HUES48 (cell line): ENCODE results near the gene PIEZO1.

Source experiments
- H3K27ac ChIP-seq: one replicate; pipeline ENCODE4 v1.7.0; 2013; ENCODE audit warnings: low read depth, low read length, inconsistent platforms
- H3K27me3 ChIP-seq: 2 replicates; pipeline ENCODE4 v1.6.1; 2013; ENCODE audit warnings: mild to moderate bottlenecking, low read length; ENCODE audit not compliant: control insufficient read depth, insufficient read depth
- H3K36me3 ChIP-seq: 2 replicates; pipeline ENCODE4 v1.6.1; 2013; ENCODE audit warnings: low read length; ENCODE audit not compliant: control insufficient read depth, insufficient read depth
- H3K4me1 ChIP-seq: 2 replicates; pipeline ENCODE4 v1.6.1; 2013; ENCODE audit warnings: mild to moderate bottlenecking, low read length; ENCODE audit not compliant: control insufficient read depth, insufficient read depth
- H3K4me3 ChIP-seq: 2 replicates; pipeline ENCODE4 v1.5.1; 2013; ENCODE audit warnings: mild to moderate bottlenecking, low read depth, low read length
- H3K9ac ChIP-seq: 2 replicates; pipeline ENCODE4 v1.6.1; 2013; ENCODE audit warnings: mild to moderate bottlenecking, low read depth, low read length, moderate library complexity
- H3K9me3 ChIP-seq: 2 replicates; pipeline ENCODE4 v1.6.1; 2013; ENCODE audit warnings: low read length; ENCODE audit not compliant: control insufficient read depth, insufficient read depth

The PIEZO1 gene

DNA sequence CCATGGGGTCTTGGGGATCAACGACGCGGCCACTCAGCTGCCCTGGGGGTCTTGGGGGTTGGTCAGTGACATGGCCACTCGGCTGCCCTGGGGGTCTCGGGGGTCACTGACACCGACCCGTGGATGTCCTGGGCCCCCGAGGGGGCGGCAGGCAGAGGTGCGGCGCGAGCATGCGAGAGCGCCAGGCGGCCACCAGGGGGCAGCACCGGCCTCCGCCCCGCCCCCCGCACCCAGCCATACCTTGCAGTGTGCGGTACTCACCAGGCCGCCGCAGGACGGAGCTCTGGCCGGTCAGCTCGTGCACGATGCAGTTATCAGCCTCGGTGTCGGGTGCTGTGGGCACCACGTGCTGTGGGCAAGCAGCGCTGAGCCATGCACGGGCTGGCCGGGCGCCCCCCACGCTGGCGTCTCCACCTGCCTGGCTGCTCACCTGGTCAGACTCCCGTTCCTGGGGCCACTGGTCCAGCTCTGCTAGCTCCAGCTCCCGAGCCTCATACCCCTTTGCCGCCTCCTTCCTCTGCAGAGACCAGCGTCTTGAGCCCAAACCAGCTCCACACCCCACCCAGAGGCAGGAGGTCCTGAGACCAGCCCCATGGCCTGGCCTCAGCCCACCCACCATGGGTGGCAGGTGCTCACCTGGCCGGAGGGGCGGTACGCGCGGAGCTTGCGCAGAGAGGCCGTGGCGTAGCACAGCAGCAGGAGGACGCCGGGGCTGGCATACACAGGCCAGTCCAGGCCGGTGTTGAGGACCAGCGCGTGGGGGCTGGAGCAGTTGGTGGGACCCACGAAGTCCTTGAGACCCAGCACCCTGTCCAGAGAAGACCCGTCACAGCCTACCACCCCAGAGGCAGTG, 47.5 kb downstream of the PIEZO1 start:
- Histone ChIP-seq H3K4me3 (no peak overlapping the region), H3K27me3 (no peaks in the 10 kb centered on the region), H3K36me3 (peaks cover 15% of the 10 kb centered on the region; the same call in 1 of the 2 replicates), H3K4me1 (no peaks in the 10 kb centered on the region), H3K9me3 (no peaks in the 10 kb centered on the region), H3K9ac (no peak overlapping the region), H3K27ac (no peak overlapping the region)

GRCh38 chr16:88736496-88736895, 48.5 kb downstream of the PIEZO1 start:
- Histone ChIP-seq H3K36me3 (peaks cover 15% of the 10 kb centered on the region; the same call in 1 of the 2 replicates), H3K9me3 (no peaks in the 10 kb centered on the region), H3K4me1 (no peaks in the 10 kb centered on the region)

GRCh38 chr16:88736088-88736487, 48.9 kb downstream of the PIEZO1 start:
- Histone ChIP-seq H3K9ac (no peak overlapping the region), H3K27ac (no peak overlapping the region), H3K4me1 (no peaks in the 10 kb centered on the region), H3K4me3 (no peak overlapping the region), H3K9me3 (no peaks in the 10 kb centered on the region), H3K36me3 (peaks cover 15% of the 10 kb centered on the region; the same call in 1 of the 2 replicates), H3K27me3 (no peaks in the 10 kb centered on the region)

More at GRCh38 chr16:88736496-88736895, 48.5 kb downstream of the PIEZO1 start:
- H3K27ac ChIP-seq: no peak overlapping the region
- H3K4me3 ChIP-seq: no peak overlapping the region
- no peak overlapping the region for H3K9ac ChIP-seq
- no peaks in the 10 kb centered on the region for H3K27me3 ChIP-seq

DNA sequence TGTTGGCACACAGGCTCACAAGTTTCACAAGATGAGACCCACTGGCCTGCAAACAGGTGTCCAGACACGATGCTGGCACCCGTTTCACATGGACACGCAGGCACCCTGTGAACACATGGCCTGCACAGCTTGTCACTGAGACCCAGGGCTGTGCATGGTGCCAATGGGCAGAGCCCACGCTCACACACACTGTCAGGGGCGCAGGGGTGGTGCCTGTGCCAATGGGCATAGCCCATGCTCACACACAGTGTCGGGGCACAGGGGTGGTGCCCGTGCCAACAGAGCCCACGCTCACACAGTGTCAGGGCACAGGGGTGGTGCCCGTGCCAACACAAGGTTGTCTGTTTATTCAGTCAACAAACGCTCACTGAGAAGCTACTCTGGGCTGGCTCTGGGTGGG, 49.4 kb downstream of the PIEZO1 start:
- H3K9me3 ChIP-seq: no peaks in the 10 kb centered on the region
- no peaks in the 10 kb centered on the region for H3K27me3 ChIP-seq
- no peaks in the 10 kb centered on the region for H3K4me1 ChIP-seq
- no peak overlapping the region for H3K9ac ChIP-seq
- no peak overlapping the region for H3K4me3 ChIP-seq
- H3K27ac ChIP-seq: no peak overlapping the region
- peaks cover 15% of the 10 kb centered on the region; the same call in 1 of the 2 replicates for H3K36me3 ChIP-seq

- no peaks in the 10 kb centered on the region for H3K4me1 ChIP-seq
- no peaks in the 10 kb centered on the region for H3K9me3 ChIP-seq
- H3K4me3 ChIP-seq: no peak overlapping the region
- H3K9ac ChIP-seq: no peak overlapping the region
- H3K27ac ChIP-seq: no peak overlapping the region
- H3K36me3 ChIP-seq: peaks cover 15% of the 10 kb centered on the region; the same call in 1 of the 2 replicates
- no peaks in the 10 kb centered on the region for H3K27me3 ChIP-seq
Measured at GRCh38 chr16:88735121-88735520, 49.9 kb downstream of the PIEZO1 start.

DNA sequence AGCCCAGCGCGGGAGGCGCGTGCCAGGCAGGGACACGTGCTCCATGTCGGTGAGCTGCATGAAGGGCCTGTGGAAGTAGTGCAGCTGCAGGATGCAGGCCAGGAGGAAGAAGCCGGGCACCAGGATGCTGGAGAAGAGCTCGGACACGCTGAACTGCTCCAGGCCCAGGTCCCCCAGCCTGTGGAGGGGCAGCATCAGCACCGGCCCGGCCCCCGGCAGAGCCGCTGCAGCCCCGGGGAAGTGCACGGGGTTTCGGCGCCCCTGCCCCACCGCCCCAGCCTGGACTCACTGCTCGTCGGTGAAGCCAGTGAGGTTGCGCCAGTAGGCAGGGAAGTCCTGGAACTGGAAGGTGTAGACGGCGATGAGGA, 50.7 kb downstream of the PIEZO1 start:
- H3K4me3 ChIP-seq: no peak overlapping the region
- H3K9me3 ChIP-seq: no peaks in the 10 kb centered on the region
- H3K27me3 ChIP-seq: no peaks in the 10 kb centered on the region
- H3K27ac ChIP-seq: no peak overlapping the region
- H3K36me3 ChIP-seq: peaks cover 15% of the 10 kb centered on the region; the same call in 1 of the 2 replicates
- H3K9ac ChIP-seq: no peak overlapping the region
- H3K4me1 ChIP-seq: no peaks in the 10 kb centered on the region

DNA sequence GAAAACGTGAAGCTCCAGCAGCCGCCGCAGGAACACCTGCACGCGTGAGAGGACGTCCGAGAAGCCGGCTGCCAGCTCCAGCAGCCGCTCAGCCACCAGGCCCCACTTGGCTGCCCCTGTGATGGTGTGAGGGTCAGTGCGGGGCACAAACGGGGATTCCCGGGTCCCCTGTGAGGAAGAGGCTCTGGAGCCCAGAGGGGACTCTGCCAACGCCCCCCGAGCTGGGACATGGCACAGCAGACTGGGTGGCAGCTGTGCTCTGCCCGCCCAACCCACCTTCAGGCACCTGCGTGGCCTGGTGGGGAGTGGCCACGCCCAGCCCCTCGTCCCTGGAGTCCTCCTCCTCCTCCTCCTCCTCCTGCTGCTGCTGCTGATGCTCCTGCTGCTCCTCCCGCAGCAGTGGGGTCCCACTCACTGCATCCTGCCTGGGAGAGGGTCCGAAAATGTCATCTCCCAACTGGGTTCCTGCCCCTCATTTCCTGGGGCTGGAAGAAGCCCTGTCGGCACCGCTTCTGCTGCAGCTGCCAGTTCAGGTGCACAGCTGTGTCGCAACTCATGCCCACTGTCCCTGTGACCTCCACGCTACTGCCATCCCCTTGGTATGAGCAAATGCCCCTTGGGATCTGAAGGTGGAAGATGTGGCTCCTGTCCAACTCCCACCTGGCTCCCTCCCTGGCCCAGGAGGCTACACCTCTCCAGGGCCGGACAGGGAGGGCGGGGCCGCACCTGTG, 51.2 kb downstream of the PIEZO1 start:
- H3K9me3 ChIP-seq: no peaks in the 10 kb centered on the region
- no peak overlapping the region for H3K4me3 ChIP-seq
- H3K4me1 ChIP-seq: no peaks in the 10 kb centered on the region
- no peak overlapping the region for H3K9ac ChIP-seq
- H3K27ac ChIP-seq: no peak overlapping the region
- H3K36me3 ChIP-seq: peaks cover 15% of the 10 kb centered on the region; the same call in 1 of the 2 replicates
- H3K27me3 ChIP-seq: no peaks in the 10 kb centered on the region

DNA sequence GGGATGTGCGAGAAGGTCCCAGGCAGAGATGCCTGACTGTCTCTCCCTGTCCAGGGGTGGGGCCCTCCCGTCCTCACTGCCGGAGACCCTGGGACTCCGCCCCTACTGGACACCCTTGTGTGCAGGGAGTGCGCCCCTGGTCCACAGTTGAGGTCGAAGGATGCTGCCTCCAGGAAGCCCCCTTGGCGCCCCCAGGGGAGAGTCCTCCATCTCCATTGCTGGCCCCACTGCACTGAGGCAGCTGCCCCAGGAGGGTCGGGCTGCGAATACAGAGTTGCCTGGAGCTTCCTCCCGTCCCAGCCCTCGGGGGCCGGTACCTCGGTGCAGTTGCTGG, 52.1 kb downstream of the PIEZO1 start:
- no peaks in the 10 kb centered on the region for H3K9me3 ChIP-seq
- H3K4me1 ChIP-seq: no peaks in the 10 kb centered on the region
- H3K27me3 ChIP-seq: no peaks in the 10 kb centered on the region
- H3K36me3 ChIP-seq: peaks cover 15% of the 10 kb centered on the region; the same call in 1 of the 2 replicates
- no peak overlapping the region for H3K4me3 ChIP-seq
- no peak overlapping the region for H3K27ac ChIP-seq
- H3K9ac ChIP-seq: no peak overlapping the region

DNA sequence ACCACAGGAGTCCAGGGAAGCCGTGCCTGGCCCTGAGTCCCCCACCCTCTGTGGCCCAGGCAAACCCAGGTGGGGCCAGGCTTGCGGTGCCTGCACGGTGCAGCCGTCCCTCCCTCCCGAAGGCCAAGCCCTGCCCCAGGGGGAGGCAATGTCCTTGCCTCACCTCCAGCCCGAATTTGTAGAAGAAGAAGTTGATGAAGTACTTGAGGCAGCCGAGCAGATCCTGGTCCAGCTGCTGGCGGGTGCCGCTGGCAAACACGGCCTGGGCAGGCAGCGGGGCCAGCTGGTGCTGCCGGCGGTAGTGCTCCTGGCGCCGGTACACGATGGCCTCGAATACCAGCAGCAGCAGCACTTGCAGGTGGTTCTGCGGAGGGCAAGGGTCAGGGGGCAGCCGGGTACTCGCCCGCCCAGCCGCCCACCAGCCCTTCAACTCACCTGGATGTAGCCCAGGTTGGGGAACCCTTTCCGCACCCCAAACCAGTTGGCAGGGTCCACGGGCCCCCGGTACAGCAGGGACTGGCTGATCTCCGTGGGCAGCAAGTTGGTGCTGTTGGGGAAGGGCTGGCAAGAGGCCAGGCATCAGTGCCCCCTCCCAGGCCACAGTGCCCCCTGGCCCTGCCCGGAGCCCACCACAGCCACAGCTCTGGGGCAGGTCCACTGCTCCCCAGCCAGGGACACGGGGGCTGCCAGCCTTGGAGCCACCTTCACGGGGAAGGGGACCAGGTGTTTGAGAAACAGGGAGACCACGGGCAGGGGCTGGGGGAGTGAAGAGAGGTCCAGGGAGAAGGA, 52.7 kb downstream of the PIEZO1 start:
- no peak overlapping the region for H3K9ac ChIP-seq
- no peak overlapping the region for H3K4me3 ChIP-seq
- H3K36me3 ChIP-seq: peaks cover 20% of the 10 kb centered on the region; the same call in 1 of the 2 replicates
- H3K4me1 ChIP-seq: no peaks in the 10 kb centered on the region
- H3K27me3 ChIP-seq: no peaks in the 10 kb centered on the region
- no peaks in the 10 kb centered on the region for H3K9me3 ChIP-seq
- no peak overlapping the region for H3K27ac ChIP-seq

DNA sequence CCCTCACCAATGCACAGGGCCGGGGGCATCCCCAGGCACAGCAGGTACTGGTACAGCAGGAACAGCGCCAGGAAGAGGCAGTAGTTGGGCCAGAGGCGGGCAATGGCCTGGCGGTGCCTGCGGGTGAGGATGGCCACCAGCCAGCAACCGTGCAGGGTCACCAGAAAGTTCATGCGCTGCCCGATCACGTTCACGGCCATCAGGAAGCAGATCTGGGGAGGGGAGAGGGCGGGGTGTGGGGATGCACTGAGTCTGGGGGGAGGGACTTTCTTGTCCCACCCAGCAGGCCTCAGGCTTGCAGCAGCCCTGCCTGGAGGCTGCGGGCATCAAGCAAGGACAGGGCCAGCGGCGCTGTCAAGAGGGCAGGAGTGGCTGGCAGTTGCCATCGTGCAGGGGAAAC, 53.3 kb downstream of the PIEZO1 start:
- Histone ChIP-seq H3K9me3 (no peaks in the 10 kb centered on the region), H3K9ac (no peak overlapping the region), H3K27ac (no peak overlapping the region), H3K36me3 (peaks cover 22% of the 10 kb centered on the region), H3K4me1 (no peaks in the 10 kb centered on the region), H3K27me3 (no peaks in the 10 kb centered on the region), H3K4me3 (no peak overlapping the region)
